IMR-90 (cell line): ENCODE measurements around the gene KCTD5. TPM values are rescaled to one million over a fixed set of nuclear protein-coding genes. Genes with fewer than 3 reads are reported as not detected.

ENCODE experiments used
- ATAC-seq: fragments of 200-7000 bp; cut with Tn5 transposase; 2 replicates; pipeline ENCODE4 v1.9.1; 2020; ENCODE audit warnings: low read depth, mild to moderate bottlenecking, moderate library complexity
- BruUV-seq: library from RNA; stranded (reverse); fragments of 400-500 nt; replicated peaks from 2 replicates; lab custom pipeline; 2021; lab: Mats Ljungman, UMichigan
- CTCF ChIA-PET: fragments of 300-600 bp; formaldehyde crosslinking; extraction: SDS; loops from one replicate; lab custom pipeline; 2021; ENCODE audit warnings: antibody characterized with exemption; lab: Yijun Ruan, JAX
- POLR2A ChIA-PET: fragments of 300-600 bp; sonication (Branson Sonifier 250); formaldehyde crosslinking; loops from one replicate; lab custom pipeline; 2022; ENCODE audit warnings: antibody characterized with exemption; ENCODE audit not compliant: unreplicated experiment; lab: Charles Lee
- DNase-seq: peaks from one replicate; pipeline ENCODE4 v3.0.0; 2013
- H2AFZ ChIP-seq: replicated peaks from 2 replicates; pipeline ENCODE3; 2013; ENCODE audit warnings: low read length, mild to moderate bottlenecking; ENCODE audit not compliant: poor library complexity
- H2AK5ac ChIP-seq: 2 replicates; pipeline ENCODE4 v1.6.1; 2013; ENCODE audit warnings: low read depth, low read length, inconsistent platforms
- H2AK9ac ChIP-seq: replicated peaks from 2 replicates; pipeline ENCODE3; 2013; ENCODE audit warnings: mild to moderate bottlenecking, low read depth, low read length, moderate library complexity; ENCODE audit not compliant: poor library complexity
- H2BK120ac ChIP-seq: 2 replicates; pipeline ENCODE4 v1.6.1; 2013; ENCODE audit warnings: low read depth, low read length, inconsistent platforms
- H2BK15ac ChIP-seq: 3 replicates; pipeline ENCODE4 v1.6.1; 2013; ENCODE audit warnings: low read depth, low read length, inconsistent platforms
- H2BK20ac ChIP-seq: 2 replicates; pipeline ENCODE4 v1.6.1; 2013; ENCODE audit warnings: low read depth, mild to moderate bottlenecking, inconsistent platforms, low read length, moderate library complexity
- H2BK5ac ChIP-seq: 2 replicates; pipeline ENCODE4 v1.6.1; 2013; ENCODE audit warnings: mild to moderate bottlenecking, low read depth, low read length, inconsistent platforms; ENCODE audit not compliant: poor library complexity, severe bottlenecking
- H3K14ac ChIP-seq: replicated peaks from 2 replicates; pipeline ENCODE4 v1.6.1; 2013; ENCODE audit warnings: low read depth, low read length, inconsistent platforms
- H3K18ac ChIP-seq: 2 replicates; pipeline ENCODE4 v1.6.1; 2013; ENCODE audit warnings: low read depth, low read length, control low read depth
- H3K23ac ChIP-seq: 2 replicates; pipeline ENCODE4 v1.6.1; 2013; ENCODE audit warnings: low read depth, low read length, inconsistent platforms
- H3K27ac ChIP-seq: 2 replicates; pipeline ENCODE4 v1.5.1; 2013; ENCODE audit warnings: mild to moderate bottlenecking, control low read depth, low read length; ENCODE audit not compliant: insufficient read depth
- H3K27me3 ChIP-seq: 2 replicates; pipeline ENCODE4 v1.6.1; 2013; ENCODE audit warnings: low read length; ENCODE audit not compliant: control insufficient read depth, insufficient read depth
- H3K36me3 ChIP-seq: 2 replicates; pipeline ENCODE4 v1.6.1; 2013; ENCODE audit warnings: low read length, mixed read lengths; ENCODE audit not compliant: control insufficient read depth, insufficient read depth
- H3K4ac ChIP-seq: 2 replicates; pipeline ENCODE4 v1.6.1; 2013; ENCODE audit warnings: low read depth, low read length, inconsistent platforms
- H3K4me1 ChIP-seq: 2 replicates; pipeline ENCODE4 v1.6.1; 2013; ENCODE audit warnings: low read length, mixed read lengths; ENCODE audit not compliant: control insufficient read depth, insufficient read depth
- H3K4me2 ChIP-seq: 2 replicates; pipeline ENCODE4 v1.6.1; 2013; ENCODE audit warnings: low read depth, mild to moderate bottlenecking, control low read depth, low read length, moderate library complexity
- H3K4me3 ChIP-seq: 2 replicates; pipeline ENCODE4 v1.5.1; 2013; ENCODE audit warnings: low read depth, mild to moderate bottlenecking, control low read depth, low read length, moderate library complexity; ENCODE audit not compliant: insufficient read depth
- H3K56ac ChIP-seq: 2 replicates; pipeline ENCODE4 v1.6.1; 2013; ENCODE audit warnings: low read length, inconsistent platforms; ENCODE audit not compliant: insufficient read depth; ENCODE audit errors: extremely low read depth
- H3K79me1 ChIP-seq, 2 experiments: 2 replicates each; pipeline ENCODE4 v1.6.1; 2013; ENCODE audit warnings: low read length in 2 of 2, inconsistent platforms in 1 of 2, low read depth in 1 of 2
- H3K9ac ChIP-seq: 2 replicates; pipeline ENCODE4 v1.6.1; 2013; ENCODE audit warnings: low read depth, low read length, control low read depth
- H3K9me1 ChIP-seq: 2 replicates; pipeline ENCODE4 v1.6.1; 2013; ENCODE audit warnings: low read length, inconsistent platforms; ENCODE audit not compliant: insufficient read depth
- H3K9me3 ChIP-seq: 2 replicates; pipeline ENCODE4 v1.6.1; 2013; ENCODE audit warnings: low read length; ENCODE audit not compliant: control insufficient read depth, insufficient read depth
- H4K20me1 ChIP-seq: 2 replicates; pipeline ENCODE4 v1.6.1; 2013; ENCODE audit warnings: low read length, inconsistent platforms; ENCODE audit not compliant: insufficient read depth
- H4K5ac ChIP-seq: 2 replicates; pipeline ENCODE4 v1.6.1; 2013; ENCODE audit warnings: mild to moderate bottlenecking, low read depth, low read length, control low read depth
- H4K8ac ChIP-seq, 2 experiments: 2 replicates each; pipeline ENCODE4 v1.6.1; 2013; ENCODE audit warnings: low read depth in 2 of 2, low read length in 2 of 2, control low read depth in 1 of 2, inconsistent platforms in 1 of 2
- H4K91ac ChIP-seq: 2 replicates; pipeline ENCODE4 v1.6.1; 2013; ENCODE audit warnings: low read depth, low read length, inconsistent platforms; ENCODE audit not compliant: insufficient read depth
- BHLHE40 ChIP-seq: fragments of 150-350 bp; IDR thresholded peaks from 2 replicates; pipeline ENCODE4 v1.6.1; 2016; ENCODE audit warnings: mild to moderate bottlenecking, low read depth, low read length
- CEBPB ChIP-seq: IDR thresholded peaks from 2 replicates; pipeline ENCODE4 v1.6.1; 2012; ENCODE audit warnings: low read depth, low read length, improper control_type of control experiment
- CHD1 ChIP-seq: IDR thresholded peaks from 2 replicates; pipeline ENCODE4 v1.6.1; 2012; ENCODE audit warnings: low read depth, low read length, improper control_type of control experiment
- FOS ChIP-seq: fragments of 150-350 bp; IDR thresholded peaks from 2 replicates; pipeline ENCODE4 v1.6.1; 2016; ENCODE audit warnings: low read depth, low read length
- MAFK ChIP-seq: IDR thresholded peaks from 2 replicates; pipeline ENCODE4 v1.6.1; 2012; ENCODE audit warnings: low read depth, low read length, improper control_type of control experiment
- MXI1 ChIP-seq: IDR thresholded peaks from 2 replicates; pipeline ENCODE4 v1.6.1; 2012; ENCODE audit warnings: low read depth, mild to moderate bottlenecking, low read length, moderate library complexity, borderline replicate concordance
- NFE2L2 ChIP-seq: fragments of 150-350 bp; IDR thresholded peaks from 2 replicates; pipeline ENCODE4 v1.6.1; 2016; ENCODE audit warnings: low read depth, mild to moderate bottlenecking, low read length
- POLR2A ChIP-seq: IDR thresholded peaks from 2 replicates; pipeline ENCODE4 v1.6.1; 2012; ENCODE audit warnings: mild to moderate bottlenecking, low read depth, low read length
- RAD21 ChIP-seq: IDR thresholded peaks from 2 replicates; pipeline ENCODE4 v1.6.1; 2012; ENCODE audit warnings: low read length, improper control_type of control experiment
- RCOR1 ChIP-seq: IDR thresholded peaks from 2 replicates; pipeline ENCODE4 v1.6.1; 2012; ENCODE audit warnings: mild to moderate bottlenecking, low read length, improper control_type of control experiment; ENCODE audit not compliant: insufficient replicate concordance
- RFX5 ChIP-seq: IDR thresholded peaks from 2 replicates; pipeline ENCODE4 v1.8.0; 2012; ENCODE audit warnings: low read depth, mild to moderate bottlenecking, low read length, moderate library complexity
- SMC3 ChIP-seq: fragments of 150-350 bp; IDR thresholded peaks from 2 replicates; pipeline ENCODE4 v1.6.1; 2016; ENCODE audit warnings: low read depth, mild to moderate bottlenecking, antibody characterized with exemption, low read length, moderate library complexity
- USF2 ChIP-seq: fragments of 150-350 bp; IDR thresholded peaks from 2 replicates; pipeline ENCODE4 v1.6.1; 2017; ENCODE audit warnings: mild to moderate bottlenecking, antibody characterized with exemption, low read length, low read depth
- WGBS, 2 experiments: methylation state at CpG; one replicate each; pipeline versions ENCODE4 v1.1.5 to v1.1.7; 2013; ENCODE audit warnings: missing lambda C conversion rate in 2 of 2; ENCODE audit not compliant: insufficient read length in 1 of 2; ENCODE audit errors: extremely low coverage in 2 of 2; 5-methylcytosine and 5-hydroxymethylcytosine counted together
- dilution Hi-C: fragments of 300-500 bp; cut with HindIII; formaldehyde crosslinking; loops from one replicate; pipeline ENCODE4 v1.14.3; 2018; ENCODE audit warnings: low sequenced_read_pairs; ENCODE audit not compliant: unreplicated experiment
- in situ Hi-C: fragments of 300-500 bp; cut with MboI; formaldehyde crosslinking; loops from 3 replicates; pipeline ENCODE4 v1.14.3; 2019; ENCODE audit warnings: low sequenced_read_pairs, inconsistent platforms, mixed read lengths
- intact Hi-C: fragments of 100-400 bp; cut with micrococcal nuclease; formaldehyde crosslinking; loops from 2 replicates; pipeline ENCODE4 v1.10.0; 2022
- polyA plus RNA-seq, 3 experiments: library from polyadenylated mRNA; depleted of rRNA; stranded (reverse); fragments of >200 nt; gene quantifications; 2 replicates each; pipeline ENCODE4 v1.2.3, GENCODE V29; 2012; ENCODE audit warnings: low replicate concordance in 1 of 3
- total RNA-seq: library from RNA; depleted of rRNA; stranded (reverse); fragments of >200 nt; gene quantifications from 2 replicates; pipeline ENCODE4 v1.2.3, GENCODE V29; 2012
- TF ChIP-seq, protein P1 (sequence below): conservative IDR thresholded peaks from 2 replicates; pipeline ENCODE4 v1.5.1; 2012; ENCODE audit warnings: mild to moderate bottlenecking, low read depth, low read length, improper control_type of control experiment

Gene KCTD5
- total and polyA plus RNA-seq, 2 of the 4 experiments (the other 2 are of a cell fraction): 17.2 to 56.2 TPM

- Histone ChIP-seq H2BK15ac (no peak overlapping the region), H3K9ac (no peak overlapping the region), H4K5ac (no peak overlapping the region), H3K4me1 (peaks cover 8% of the 10 kb centered on the region), H2BK5ac (no peak overlapping the region), H3K79me1 (peaks cover 21 to 70% of the 10 kb centered on the region in 2 experiments), H3K4me2 (no peak overlapping the region), H2BK20ac (no peak overlapping the region), H3K27me3 (no peaks in the 10 kb centered on the region), H4K20me1 (peaks cover 77% of the 10 kb centered on the region), H2AK5ac (no peak overlapping the region), H3K36me3 (peaks cover 40% of the 10 kb centered on the region), H3K4me3 (no peak overlapping the region), H2AFZ (no peak overlapping the region), H3K18ac (no peak overlapping the region), H4K8ac (no peak overlapping the region), H2BK120ac (no peak overlapping the region), H3K14ac (no peak overlapping the region), H2AK9ac (no peak overlapping the region), H3K23ac (no peak overlapping the region; the same call in 1 of the 2 replicates), H3K4ac (no peak overlapping the region), H3K56ac (no peak overlapping the region), H3K9me1 (peaks cover 14% of the 10 kb centered on the region), H3K9me3 (peaks cover 1% of the 10 kb centered on the region; the same call in 1 of the 2 replicates), H3K27ac (no peak overlapping the region), H4K91ac (no peak overlapping the region)
- TF ChIP-seq RFX5 (no peak), USF2 (no peak), RAD21 (no peak), CHD1 (no peak), RCOR1 (no peak), NFE2L2 (no peak), POLR2A (no peak), MXI1 (no peak), BHLHE40 (no peak), CEBPB (no peak), SMC3 (no peak), MAFK (no peak), FOS (no peak)
- TF ChIP-seq, protein P1, sequence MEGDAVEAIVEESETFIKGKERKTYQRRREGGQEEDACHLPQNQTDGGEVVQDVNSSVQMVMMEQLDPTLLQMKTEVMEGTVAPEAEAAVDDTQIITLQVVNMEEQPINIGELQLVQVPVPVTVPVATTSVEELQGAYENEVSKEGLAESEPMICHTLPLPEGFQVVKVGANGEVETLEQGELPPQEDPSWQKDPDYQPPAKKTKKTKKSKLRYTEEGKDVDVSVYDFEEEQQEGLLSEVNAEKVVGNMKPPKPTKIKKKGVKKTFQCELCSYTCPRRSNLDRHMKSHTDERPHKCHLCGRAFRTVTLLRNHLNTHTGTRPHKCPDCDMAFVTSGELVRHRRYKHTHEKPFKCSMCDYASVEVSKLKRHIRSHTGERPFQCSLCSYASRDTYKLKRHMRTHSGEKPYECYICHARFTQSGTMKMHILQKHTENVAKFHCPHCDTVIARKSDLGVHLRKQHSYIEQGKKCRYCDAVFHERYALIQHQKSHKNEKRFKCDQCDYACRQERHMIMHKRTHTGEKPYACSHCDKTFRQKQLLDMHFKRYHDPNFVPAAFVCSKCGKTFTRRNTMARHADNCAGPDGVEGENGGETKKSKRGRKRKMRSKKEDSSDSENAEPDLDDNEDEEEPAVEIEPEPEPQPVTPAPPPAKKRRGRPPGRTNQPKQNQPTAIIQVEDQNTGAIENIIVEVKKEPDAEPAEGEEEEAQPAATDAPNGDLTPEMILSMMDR: no peak
- no TSS peak for BruUV-seq
- DNase-seq: no peak
- WGBS, 2 experiments: 94% methylated on average over 26 of the region's 30 CpGs; no CpG with 5 or more reads in 1 of the 2 experiments
- ChIA-PET POLR2A (no interaction called here), CTCF (no interaction called here)
- dilution Hi-C loops: no loop called here
- intact Hi-C loops: no loop called here
- ATAC-seq: no peak
- in situ Hi-C loops: no loop called here
Observed at GRCh38 chr16:2756288-2757015, 74.1 kb downstream of the KCTD5 start.
